SK-N-SH treated with all-trans-retinoic acid at 6 μM for 48 hours (cell line): Measurements from ENCODE around the gene KIAA1328.

Experiments
- ATAC-seq: fragments of 200-7000 bp; cut with Tn5 transposase; 3 replicates; pipeline ENCODE4 v1.9.1; 2020; ENCODE audit warnings: mild to moderate bottlenecking, moderate library complexity
- ARNTL ChIP-seq: fragments of 450-650 bp; formaldehyde crosslinking; IDR thresholded peaks from 2 replicates; pipeline ENCODE4 v1.5.0; 2020; ENCODE audit warnings: low read depth, mild to moderate bottlenecking, moderate library complexity, borderline replicate concordance
- BACH2 ChIP-seq: fragments of 250-450 bp; sonication (Bioruptor Pico); IDR thresholded peaks from 2 replicates; pipeline ENCODE4 v1.9.0; 2021; ENCODE audit warnings: mild to moderate bottlenecking, borderline replicate concordance
- CSDC2 ChIP-seq: fragments of 250-450 bp; sonication (Bioruptor Pico); IDR thresholded peaks from 2 replicates; pipeline ENCODE4 v1.5.0; 2020; ENCODE audit warnings: mild to moderate bottlenecking, moderate library complexity
- ESRRG ChIP-seq: fragments of 250-450 bp; sonication (Bioruptor Pico); IDR thresholded peaks from 2 replicates; pipeline ENCODE4 v1.6.1; 2021; ENCODE audit warnings: mild to moderate bottlenecking
- GLIS3 ChIP-seq: fragments of 250-450 bp; sonication (Bioruptor Pico); IDR thresholded peaks from 2 replicates; pipeline ENCODE4 v1.5.0; 2020; ENCODE audit warnings: mild to moderate bottlenecking, moderate library complexity
- OSR1 ChIP-seq: fragments of 250-450 bp; sonication (Bioruptor Pico); IDR thresholded peaks from 2 replicates; pipeline ENCODE4 v1.8.0; 2022; ENCODE audit warnings: moderate library complexity, mild to moderate bottlenecking, inconsistent platforms
- RARB ChIP-seq: fragments of 250-450 bp; sonication (Bioruptor Pico); IDR thresholded peaks from 2 replicates; pipeline ENCODE4 v1.8.0; 2021; ENCODE audit warnings: mild to moderate bottlenecking, moderate library complexity
- SNAI2 ChIP-seq: fragments of 250-450 bp; sonication (Bioruptor Pico); IDR thresholded peaks from 2 replicates; pipeline ENCODE4 v1.5.0; 2020; ENCODE audit warnings: mild to moderate bottlenecking, moderate library complexity
- TCF4 ChIP-seq: fragments of 250-450 bp; sonication (Bioruptor Pico); IDR thresholded peaks from 2 replicates; pipeline ENCODE4 v1.8.0; 2021; ENCODE audit warnings: mild to moderate bottlenecking, moderate library complexity, borderline replicate concordance
- TOX ChIP-seq: fragments of 250-450 bp; sonication (Bioruptor Pico); IDR thresholded peaks from 2 replicates; pipeline ENCODE4 v1.8.0; 2021; ENCODE audit warnings: mild to moderate bottlenecking, moderate library complexity, borderline replicate concordance
- ZC3H10 ChIP-seq: fragments of 250-450 bp; sonication (Bioruptor Pico); IDR thresholded peaks from 2 replicates; pipeline ENCODE4 v1.5.1; 2021; ENCODE audit warnings: mild to moderate bottlenecking, moderate library complexity
- ZFP3 ChIP-seq: fragments of 250-450 bp; sonication (Bioruptor Pico); IDR thresholded peaks from 2 replicates; pipeline ENCODE4 v1.5.0; 2020; ENCODE audit warnings: mild to moderate bottlenecking, moderate library complexity
- ZFP30 ChIP-seq: fragments of 450-650 bp; formaldehyde crosslinking; IDR thresholded peaks from 2 replicates; pipeline ENCODE4 v1.5.0; 2022; ENCODE audit warnings: mild to moderate bottlenecking, moderate library complexity
- ZNF565 ChIP-seq: fragments of 450-650 bp; formaldehyde crosslinking; conservative IDR thresholded peaks from 2 replicates; pipeline ENCODE4 v1.5.0; 2020; ENCODE audit warnings: low read depth, mild to moderate bottlenecking, moderate library complexity
- ZNF70 ChIP-seq: fragments of 450-650 bp; formaldehyde crosslinking; IDR thresholded peaks from 2 replicates; pipeline ENCODE4 v1.5.0; 2020; ENCODE audit warnings: mild to moderate bottlenecking, moderate library complexity
- ZNF8 ChIP-seq: fragments of 450-650 bp; formaldehyde crosslinking; IDR thresholded peaks from 2 replicates; pipeline ENCODE4 v1.5.0; 2020; ENCODE audit warnings: mild to moderate bottlenecking, moderate library complexity
- TF ChIP-seq, protein P1 (sequence below): fragments of 250-450 bp; sonication (Bioruptor Pico); IDR thresholded peaks from 2 replicates; pipeline ENCODE4 v1.5.1; 2021; ENCODE audit warnings: mild to moderate bottlenecking, moderate library complexity
- TF ChIP-seq, protein P2 (sequence below): fragments of 250-450 bp; sonication (Bioruptor Pico); IDR thresholded peaks from 2 replicates; pipeline ENCODE4 v1.5.0; 2020; ENCODE audit warnings: mild to moderate bottlenecking, moderate library complexity
- TF ChIP-seq, protein P3 (sequence below): fragments of 250-450 bp; sonication (Bioruptor Pico); IDR thresholded peaks from 2 replicates; pipeline ENCODE4 v1.5.1; 2020; ENCODE audit warnings: low read depth, mild to moderate bottlenecking, moderate library complexity
- TF ChIP-seq, protein P4 (sequence below): fragments of 250-450 bp; sonication (Bioruptor Pico); IDR thresholded peaks from 2 replicates; pipeline ENCODE4 v1.8.0; 2021; ENCODE audit warnings: low read depth, mild to moderate bottlenecking, moderate library complexity, borderline replicate concordance

The KIAA1328 gene

DNA sequence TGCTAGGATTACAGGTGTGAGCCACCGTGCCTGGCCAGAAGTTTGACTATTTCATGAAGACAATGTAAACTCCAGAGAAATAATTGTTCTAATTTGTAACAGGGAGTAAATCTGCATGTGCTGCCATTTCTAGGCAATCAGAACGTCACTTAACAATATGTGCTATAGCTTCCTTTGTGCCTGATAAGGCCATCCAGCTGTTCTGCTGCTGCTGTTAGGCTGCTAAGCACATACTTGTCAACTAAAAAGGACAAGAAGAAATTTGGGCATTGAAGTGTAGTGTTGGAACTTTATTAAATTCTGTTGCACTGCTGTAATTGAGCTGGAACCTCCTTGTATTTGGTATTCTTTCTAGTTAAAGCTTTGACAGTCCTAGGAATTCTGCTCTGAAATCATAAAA is 57.1 kb downstream of the KIAA1328 start:
- TF ChIP-seq SNAI2 (CRISPR knock-in tag) (no peak), OSR1 (CRISPR knock-in tag) (no peak), ARNTL (CRISPR knock-in tag) (no peak), TOX (CRISPR knock-in tag) (no peak), ZNF8 (CRISPR knock-in tag) (no peak), ZNF70 (CRISPR knock-in tag) (no peak), CSDC2 (CRISPR knock-in tag) (no peak), ESRRG (CRISPR knock-in tag) (no peak), ZFP3 (CRISPR knock-in tag) (no peak), ZNF565 (CRISPR knock-in tag) (no peak), GLIS3 (CRISPR knock-in tag) (no peak), ZC3H10 (no peak), ZFP30 (CRISPR knock-in tag) (no peak)
- TF ChIP-seq, protein P1, sequence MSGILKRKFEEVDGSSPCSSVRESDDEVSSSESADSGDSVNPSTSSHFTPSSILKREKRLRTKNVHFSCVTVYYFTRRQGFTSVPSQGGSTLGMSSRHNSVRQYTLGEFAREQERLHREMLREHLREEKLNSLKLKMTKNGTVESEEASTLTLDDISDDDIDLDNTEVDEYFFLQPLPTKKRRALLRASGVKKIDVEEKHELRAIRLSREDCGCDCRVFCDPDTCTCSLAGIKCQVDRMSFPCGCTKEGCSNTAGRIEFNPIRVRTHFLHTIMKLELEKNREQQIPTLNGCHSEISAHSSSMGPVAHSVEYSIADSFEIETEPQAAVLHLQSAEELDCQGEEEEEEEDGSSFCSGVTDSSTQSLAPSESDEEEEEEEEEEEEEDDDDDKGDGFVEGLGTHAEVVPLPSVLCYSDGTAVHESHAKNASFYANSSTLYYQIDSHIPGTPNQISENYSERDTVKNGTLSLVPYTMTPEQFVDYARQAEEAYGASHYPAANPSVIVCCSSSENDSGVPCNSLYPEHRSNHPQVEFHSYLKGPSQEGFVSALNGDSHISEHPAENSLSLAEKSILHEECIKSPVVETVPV (CRISPR knock-in tag): no peak
- TF ChIP-seq, protein P2, sequence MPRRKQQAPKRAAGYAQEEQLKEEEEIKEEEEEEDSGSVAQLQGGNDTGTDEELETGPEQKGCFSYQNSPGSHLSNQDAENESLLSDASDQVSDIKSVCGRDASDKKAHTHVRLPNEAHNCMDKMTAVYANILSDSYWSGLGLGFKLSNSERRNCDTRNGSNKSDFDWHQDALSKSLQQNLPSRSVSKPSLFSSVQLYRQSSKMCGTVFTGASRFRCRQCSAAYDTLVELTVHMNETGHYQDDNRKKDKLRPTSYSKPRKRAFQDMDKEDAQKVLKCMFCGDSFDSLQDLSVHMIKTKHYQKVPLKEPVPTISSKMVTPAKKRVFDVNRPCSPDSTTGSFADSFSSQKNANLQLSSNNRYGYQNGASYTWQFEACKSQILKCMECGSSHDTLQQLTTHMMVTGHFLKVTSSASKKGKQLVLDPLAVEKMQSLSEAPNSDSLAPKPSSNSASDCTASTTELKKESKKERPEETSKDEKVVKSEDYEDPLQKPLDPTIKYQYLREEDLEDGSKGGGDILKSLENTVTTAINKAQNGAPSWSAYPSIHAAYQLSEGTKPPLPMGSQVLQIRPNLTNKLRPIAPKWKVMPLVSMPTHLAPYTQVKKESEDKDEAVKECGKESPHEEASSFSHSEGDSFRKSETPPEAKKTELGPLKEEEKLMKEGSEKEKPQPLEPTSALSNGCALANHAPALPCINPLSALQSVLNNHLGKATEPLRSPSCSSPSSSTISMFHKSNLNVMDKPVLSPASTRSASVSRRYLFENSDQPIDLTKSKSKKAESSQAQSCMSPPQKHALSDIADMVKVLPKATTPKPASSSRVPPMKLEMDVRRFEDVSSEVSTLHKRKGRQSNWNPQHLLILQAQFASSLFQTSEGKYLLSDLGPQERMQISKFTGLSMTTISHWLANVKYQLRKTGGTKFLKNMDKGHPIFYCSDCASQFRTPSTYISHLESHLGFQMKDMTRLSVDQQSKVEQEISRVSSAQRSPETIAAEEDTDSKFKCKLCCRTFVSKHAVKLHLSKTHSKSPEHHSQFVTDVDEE (CRISPR knock-in tag): no peak
- TF ChIP-seq, protein P3, sequence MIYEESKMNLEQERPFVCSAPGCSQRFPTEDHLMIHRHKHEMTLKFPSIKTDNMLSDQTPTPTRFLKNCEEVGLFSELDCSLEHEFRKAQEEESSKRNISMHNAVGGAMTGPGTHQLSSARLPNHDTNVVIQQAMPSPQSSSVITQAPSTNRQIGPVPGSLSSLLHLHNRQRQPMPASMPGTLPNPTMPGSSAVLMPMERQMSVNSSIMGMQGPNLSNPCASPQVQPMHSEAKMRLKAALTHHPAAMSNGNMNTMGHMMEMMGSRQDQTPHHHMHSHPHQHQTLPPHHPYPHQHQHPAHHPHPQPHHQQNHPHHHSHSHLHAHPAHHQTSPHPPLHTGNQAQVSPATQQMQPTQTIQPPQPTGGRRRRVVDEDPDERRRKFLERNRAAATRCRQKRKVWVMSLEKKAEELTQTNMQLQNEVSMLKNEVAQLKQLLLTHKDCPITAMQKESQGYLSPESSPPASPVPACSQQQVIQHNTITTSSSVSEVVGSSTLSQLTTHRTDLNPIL: no peak
- no peak for ATAC-seq

DNA sequence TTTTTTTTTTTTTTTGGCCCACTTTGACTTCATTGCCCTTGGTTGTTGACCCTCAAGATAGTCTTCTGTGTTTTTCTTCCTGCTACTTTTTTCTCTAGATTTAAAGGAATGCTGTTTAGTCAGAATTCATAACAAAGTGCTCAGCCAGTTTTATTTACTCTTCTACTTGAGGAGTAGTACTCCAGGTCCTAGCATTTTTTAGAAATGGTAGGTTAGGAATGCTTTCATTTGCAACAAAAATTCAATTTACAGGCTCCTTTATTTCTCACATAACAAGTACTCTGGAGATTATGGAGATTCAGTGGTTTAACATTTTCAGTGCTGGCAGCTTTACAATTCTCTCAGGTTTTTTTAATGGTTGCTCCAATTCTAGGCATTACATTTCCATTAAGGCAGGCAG is 58.2 kb downstream of the KIAA1328 start:
- TF ChIP-seq, protein P3: no peak
- no peak for TF ChIP-seq ZFP3 (CRISPR knock-in tag)
- TF ChIP-seq ZNF70 (CRISPR knock-in tag): no peak
- TF ChIP-seq, protein P4, sequence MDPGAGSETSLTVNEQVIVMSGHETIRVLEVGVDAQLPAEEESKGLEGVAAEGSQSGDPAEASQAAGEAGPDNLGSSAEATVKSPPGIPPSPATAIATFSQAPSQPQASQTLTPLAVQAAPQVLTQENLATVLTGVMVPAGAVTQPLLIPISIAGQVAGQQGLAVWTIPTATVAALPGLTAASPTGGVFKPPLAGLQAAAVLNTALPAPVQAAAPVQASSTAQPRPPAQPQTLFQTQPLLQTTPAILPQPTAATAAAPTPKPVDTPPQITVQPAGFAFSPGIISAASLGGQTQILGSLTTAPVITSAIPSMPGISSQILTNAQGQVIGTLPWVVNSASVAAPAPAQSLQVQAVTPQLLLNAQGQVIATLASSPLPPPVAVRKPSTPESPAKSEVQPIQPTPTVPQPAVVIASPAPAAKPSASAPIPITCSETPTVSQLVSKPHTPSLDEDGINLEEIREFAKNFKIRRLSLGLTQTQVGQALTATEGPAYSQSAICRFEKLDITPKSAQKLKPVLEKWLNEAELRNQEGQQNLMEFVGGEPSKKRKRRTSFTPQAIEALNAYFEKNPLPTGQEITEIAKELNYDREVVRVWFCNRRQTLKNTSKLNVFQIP (CRISPR knock-in tag): no peak
- no peak for ATAC-seq

DNA sequence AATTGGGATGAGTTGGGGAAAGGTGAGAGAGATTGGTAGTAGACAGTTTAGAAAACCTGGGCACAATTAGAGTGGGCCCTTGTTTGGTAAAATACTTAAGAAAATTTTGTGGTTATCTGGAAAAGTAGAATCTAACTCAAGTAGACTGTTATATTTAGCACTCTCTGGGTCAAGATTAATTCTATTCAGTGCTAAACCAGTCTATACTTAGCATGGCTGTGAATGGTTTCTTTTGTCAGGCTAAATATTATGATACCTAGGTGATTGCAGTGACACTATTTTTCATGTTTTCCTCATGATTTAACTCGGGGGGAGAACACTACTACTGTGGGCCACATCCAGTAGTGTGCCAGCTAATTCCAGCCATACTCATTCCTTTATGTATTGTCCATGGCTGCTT is 58.9 kb downstream of the KIAA1328 start:
- ATAC-seq: no peak
- TF ChIP-seq TCF4 (CRISPR knock-in tag) (no peak), ARNTL (CRISPR knock-in tag) (no peak), TOX (CRISPR knock-in tag) (no peak), ZFP3 (CRISPR knock-in tag) (no peak), CSDC2 (CRISPR knock-in tag) (no peak), ZNF565 (CRISPR knock-in tag) (no peak), OSR1 (CRISPR knock-in tag) (no peak), BACH2 (no peak), ZNF70 (CRISPR knock-in tag) (no peak), GLIS3 (CRISPR knock-in tag) (no peak), ZC3H10 (no peak), RARB (no peak), SNAI2 (CRISPR knock-in tag) (no peak), ZNF8 (CRISPR knock-in tag) (no peak), ESRRG (CRISPR knock-in tag) (no peak)
- TF ChIP-seq, protein P2 (CRISPR knock-in tag): no peak
- TF ChIP-seq, protein P4 (CRISPR knock-in tag): no peak
- TF ChIP-seq, protein P1 (CRISPR knock-in tag): no peak
